Stimulated activated CD8-positive, alpha-beta memory T cell treated with anti-CD3 and anti-CD28 coated beads, Interleukin-15, amount 100 ng/mL, for 4 hours (primary cell): ENCODE data around the gene NAGLU.
"Not testable (repeated sequence)": the region's sequence is repeated elsewhere in the genome, so short reads cannot be mapped to it uniquely, and the experiment has no call there.

ENCODE experiments used
- DNase-seq, 2 donors: peaks; one replicate each; pipeline ENCODE4 v3.0.0-alpha.2; 2020; ENCODE audit warnings: low read depth in 2 of 2

The NAGLU gene

DNA sequence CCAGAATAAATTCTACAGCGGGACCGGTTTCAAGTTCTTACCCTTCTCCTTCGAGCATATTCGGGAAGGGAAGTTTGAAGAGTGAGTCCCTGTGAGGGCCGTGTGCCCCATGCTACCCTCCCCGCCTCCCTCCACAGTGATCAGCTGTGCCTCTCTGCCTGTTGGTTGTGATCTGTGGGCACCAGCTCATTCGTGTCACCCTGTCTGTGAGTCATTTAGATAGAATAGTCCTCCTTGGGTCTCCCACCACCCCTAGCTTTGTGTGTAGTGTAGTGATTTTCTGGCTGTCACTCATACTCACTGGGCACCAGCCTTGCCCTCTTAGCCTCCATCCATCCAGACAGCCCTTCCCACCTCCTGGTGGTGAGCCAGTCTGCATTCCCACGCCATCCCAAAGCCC lies 15.0 kb upstream of the NAGLU start:
- no peak for DNase-seq

DNA sequence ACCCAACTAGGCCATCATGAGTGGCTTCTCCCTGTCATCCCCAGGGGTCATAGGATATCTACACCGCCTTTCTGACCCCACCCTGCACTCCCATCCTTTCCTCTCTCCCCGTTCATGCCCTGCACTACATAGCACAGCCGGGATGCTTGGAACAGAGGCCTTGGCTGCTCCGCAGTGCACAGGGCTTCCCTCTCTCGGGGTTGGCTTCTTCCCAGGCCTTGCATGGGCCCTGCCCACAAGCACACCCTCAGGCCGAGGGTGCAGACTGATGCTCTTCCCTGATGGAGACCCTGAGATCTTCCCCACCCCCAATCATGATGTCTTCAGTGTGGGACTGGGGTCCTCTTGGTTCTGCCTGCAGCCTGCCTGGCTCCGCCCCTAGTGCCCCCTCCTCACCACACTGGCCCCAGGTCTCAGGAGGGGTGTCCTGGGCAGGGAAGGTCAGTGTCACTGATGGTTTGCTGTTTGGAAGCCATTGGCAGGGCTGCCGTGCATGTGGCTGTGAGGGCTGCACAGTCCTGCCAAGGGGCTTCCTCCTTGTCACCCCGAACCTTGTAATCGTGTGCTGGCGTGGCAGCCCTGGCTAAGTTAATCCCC lies 14.3 kb upstream of the NAGLU start:
- no peak for DNase-seq

DNA sequence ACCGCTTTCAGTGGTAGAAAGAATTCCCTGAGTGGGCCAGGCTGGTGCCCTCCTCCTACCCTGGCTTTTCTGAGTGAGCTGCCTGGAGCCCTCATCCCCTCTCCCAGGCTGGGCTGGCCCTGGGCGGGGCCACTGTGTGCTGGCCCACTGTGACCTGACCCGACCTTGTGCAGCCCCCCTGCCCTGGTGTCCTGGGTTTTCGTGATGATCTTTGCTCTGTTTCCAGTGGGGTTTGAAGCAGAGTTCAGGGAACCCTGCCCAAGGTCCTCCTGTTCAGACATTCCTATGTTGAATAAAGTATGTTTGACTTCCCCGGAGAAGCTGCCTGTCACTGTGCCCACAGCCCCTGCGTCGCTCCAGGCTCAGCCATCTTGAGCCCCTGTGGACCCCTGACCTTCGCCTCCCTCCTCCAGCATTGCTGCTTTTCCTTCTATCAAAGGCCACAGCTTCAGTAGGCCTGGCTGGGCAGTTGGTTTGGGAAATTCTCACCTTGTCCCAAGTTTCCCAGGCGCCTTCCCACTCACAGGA lies 13.7 kb upstream of the NAGLU start:
- DNase-seq, result no peak

DNA sequence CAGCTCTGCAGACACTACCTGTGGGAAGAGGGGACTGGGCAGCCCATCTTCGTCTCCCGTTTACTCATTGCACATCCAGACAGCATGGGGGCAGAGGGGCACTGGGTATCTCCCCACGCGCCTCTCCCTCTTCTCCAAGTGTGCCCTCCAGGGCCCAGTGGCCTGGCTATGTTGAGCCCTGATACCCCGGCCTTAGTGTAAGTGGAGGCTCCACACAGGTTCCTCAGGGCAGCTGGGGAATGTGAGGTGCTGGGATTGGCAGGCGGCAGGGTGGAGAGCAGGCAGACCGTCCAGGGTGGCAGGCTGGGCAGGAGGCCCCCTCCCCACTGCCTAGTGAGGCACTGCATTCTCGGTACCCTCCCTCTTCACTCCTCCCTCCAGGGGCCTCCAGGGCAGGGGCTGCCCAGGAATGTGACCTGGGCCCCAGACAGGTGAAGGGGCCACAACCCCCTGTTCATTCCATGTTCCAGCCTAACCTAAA lies 13.2 kb upstream of the NAGLU start:
- DNase-seq, result no peak

DNA sequence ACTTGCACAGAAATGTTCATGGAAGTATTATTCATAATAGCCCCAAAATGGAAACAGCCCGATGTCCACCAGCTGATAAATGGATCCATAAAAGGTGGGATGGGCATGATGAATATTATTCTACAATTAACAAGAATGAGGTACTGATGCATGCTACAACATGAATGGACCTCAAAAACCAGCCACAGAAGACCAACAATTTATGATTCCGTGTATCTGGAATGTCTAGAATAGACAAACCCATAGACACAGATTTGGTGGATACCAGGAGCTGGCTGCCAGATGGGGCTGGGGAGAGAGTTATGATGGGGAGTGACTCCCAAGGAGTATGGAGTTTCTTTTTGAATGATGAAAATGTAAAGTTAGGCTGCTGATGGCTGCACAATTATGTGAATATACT lies 10.8 kb upstream of the NAGLU start:
- no peak for DNase-seq

DNA sequence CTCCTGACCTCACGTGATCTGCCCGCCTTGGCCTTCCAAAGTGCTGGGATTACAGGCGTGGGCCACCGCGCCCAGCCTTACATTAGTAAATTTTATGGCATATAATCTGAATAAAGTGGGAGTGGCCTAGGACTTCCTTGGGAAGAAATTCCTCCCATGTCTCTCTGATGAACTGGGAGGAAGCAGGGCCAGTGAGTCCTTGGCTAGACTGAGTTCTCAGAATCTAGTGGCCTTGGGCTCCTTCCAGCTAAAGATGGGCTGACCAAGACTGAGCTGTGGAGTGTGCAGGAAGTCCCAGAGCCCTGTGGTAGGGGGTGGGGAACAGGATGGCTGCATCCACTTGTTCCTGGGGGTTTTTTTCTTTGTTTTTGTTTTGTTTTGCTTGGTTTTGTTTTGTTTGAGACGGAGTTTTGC lies 10.0 kb upstream of the NAGLU start:
- DNase-seq, result no peak

DNA sequence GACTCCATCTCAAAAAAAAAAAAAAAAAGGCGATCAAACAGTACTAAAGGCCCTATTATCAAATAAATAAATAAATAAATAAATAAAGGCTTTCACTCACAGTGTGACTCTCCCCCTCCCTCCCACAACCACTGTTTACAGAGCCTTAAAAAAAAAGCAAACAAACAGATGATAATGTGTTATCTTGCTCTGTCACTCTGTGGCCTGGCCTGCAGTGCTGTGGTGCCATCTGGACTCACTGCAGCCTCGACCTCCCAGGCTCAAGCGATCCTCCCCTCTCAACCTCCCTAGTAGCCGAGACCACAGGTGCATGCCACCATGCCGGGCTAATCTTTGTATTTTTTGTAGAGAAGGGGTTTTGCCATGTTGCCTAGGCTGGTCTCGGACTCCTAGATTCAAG lies 8.1 kb upstream of the NAGLU start:
- no peak for DNase-seq

DNA sequence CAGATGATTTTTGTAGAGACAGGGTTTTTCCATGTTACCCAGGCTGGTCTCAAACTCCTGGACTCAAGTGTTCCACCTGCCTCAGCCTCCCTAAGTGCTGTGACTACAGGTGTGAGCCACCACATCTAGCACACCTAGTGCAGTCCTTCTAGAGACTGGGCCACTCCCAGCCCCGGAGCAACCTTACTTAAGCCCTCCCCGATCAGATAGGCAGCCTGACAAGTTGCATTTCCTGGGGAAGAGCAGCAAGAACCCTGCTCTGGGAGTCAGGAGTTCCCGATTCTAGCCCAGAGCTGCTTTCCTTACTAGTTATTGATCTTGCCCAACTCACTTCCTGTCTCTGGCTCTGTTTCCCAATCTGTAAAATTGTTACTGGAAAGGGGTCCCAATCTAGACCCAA lies 7.0 kb upstream of the NAGLU start:
- DNase-seq, result no peak

DNA sequence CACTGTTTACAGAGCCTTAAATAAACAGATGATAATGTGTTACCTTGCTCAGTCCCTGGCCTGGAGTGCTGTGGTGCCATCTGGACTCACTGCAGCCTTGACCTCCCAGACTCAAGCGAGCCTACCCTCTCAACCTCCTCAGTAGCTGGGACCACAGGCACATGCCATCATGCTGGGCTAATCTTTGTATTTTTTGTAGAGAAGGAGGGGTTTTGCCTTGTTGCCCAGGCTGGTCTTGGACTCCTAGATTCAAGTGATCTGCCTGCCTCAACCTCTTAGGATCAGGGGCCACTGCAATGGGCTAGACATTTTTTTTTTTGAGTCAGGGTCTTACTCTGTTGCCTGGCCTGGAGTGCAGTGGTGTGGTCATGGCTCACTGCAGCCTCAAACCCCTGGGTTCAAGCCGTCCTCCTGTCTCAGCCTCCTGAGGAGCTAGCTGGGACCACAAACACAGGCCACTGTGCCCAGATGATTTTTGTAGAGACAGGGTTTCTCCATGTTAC lies 5.0 kb upstream of the NAGLU start:
- DNase-seq, result no peak

DNA sequence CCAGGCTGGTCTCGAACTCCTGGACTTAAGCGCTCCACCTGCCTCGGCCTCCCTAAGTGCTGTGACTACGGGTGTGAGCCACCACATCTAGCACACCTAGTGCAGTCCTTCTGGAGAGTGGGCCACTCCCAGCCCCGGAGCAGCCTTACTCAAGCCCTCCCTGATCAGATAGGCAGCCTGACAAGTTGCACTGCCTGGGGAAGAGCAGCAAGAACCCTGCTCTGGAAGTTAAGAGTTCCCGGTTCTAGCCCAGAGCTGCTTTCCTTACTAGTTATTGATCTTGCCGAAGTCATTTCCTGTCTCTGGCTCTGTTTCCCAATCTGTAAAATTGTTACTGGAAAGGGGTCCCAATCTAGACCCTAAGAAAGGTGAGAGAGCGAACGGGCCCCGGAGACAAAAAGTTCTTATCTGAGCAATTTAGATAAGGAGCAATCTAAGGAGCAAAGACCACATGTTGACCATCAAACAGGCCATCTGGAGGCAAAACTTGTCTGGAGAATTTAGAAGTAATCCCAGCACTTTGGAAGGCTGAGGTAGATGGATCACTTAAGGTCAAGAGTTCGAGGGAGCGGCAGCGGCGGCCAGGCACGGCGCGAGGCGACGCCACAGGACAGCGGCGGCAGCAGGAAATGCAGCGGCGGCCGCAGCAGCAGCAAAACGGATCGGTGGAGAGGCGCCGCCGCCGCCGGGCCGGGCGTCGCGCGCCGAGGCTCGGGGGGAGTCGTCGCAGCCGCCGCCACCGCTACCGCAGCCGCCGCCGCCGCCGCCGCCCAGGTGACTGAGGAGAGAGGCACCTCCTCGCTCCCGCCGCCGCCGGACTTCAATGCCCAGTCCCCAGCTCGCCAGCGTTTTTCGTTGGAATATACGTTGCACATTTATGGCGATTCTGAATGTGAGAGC lies 4.3 kb upstream of the NAGLU start:
- no peak for DNase-seq

DNA sequence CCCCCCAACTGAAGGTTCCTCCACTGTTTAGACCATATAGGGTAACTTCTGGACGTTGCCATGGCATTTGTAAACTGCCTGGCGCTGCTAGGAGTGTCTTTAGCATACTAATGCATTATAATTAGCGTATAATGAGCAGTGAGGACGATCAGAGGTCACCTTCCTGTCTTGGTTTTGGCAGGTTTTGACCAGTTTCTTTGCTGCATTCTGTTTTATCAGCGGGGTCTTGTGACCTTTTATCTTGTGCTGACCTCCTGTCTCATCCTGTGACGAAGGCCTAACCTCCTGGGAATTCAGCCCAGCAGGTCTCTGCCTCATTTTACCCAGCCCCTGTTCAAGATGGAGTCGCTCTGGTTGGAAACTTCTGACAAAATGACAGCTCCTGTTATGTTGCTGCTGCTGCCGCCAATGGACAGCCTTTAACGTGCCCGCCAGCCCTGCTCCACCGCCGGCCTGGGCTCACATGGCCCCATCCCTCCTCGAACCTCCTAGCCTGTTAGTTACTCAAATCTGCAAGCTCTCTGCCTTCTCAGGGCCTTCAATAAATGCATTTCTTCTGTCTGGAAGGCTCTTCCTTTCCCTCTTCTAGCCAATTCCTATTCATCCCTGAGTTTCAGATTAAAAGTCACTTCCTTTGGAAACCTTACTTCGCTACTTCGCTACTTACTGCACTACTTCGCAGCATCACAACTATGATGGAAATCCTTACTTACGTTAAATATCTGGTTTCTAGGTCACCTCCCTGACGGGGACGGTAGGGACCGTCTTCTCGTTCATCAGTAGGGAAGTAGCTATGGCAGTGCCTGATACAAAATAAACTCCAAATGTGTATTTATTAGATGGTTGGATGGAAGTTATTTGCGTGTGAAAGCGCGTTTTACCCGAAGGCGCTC lies 640 bp upstream of the NAGLU start:
- DNase-seq, result no peak

DNA sequence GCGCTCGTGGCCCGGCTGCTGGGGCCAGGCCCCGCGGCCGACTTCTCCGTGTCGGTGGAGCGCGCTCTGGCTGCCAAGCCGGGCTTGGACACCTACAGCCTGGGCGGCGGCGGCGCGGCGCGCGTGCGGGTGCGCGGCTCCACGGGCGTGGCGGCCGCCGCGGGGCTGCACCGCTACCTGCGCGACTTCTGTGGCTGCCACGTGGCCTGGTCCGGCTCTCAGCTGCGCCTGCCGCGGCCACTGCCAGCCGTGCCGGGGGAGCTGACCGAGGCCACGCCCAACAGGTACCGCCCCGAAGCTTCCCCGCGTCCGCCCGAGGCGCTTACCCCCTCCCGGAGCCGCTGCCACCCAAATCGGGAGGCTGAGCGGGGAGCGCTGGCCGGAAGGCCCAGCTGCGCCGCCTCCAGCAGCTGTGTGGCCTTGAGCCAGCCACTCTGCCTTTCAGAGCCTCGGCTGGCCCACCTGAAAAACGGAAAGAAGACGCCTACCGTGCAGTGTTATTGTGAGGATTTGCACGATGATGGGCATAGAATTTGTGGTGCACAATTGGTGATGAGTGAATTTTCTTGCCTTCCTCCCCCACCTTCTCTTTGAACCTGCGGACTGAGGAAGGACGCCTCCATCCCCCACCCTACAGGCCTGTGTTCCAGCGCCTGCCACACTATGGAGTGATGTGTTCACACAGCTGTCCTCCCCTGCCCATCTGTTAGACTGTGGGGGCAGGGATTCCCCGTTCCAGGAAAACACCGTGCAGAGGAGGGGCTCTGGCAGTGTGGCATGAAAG lies 523 bp downstream of the NAGLU start:
- DNase-seq, result peak in 1 of 2 donors; percentile 42

DNA sequence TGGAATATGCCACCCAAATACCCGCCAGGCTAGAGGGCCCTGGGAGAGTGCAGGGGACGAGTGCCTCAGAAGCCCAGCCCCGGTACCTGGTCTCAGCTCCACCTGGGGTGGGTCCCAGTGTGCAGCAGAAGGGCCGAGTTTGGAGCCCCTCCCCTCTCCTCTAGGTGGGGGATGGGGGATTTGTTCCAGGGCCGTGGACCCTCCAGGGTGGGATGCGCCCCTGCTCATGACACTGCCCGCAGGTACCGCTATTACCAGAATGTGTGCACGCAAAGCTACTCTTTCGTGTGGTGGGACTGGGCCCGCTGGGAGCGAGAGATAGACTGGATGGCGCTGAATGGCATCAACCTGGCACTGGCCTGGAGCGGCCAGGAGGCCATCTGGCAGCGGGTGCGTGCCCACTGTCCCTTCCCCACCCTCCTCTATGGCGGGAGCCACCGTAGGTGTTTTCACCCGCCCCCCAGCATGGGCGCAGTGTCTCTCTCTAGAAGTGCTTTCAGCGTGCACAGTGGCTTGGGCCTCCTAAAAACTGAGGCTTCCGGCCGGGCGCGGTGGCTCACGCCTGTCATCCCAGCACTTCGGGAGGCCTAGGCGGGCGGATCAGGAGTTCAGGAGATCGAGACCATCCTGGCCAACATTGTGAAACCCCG lies 1.2 kb downstream of the NAGLU start:
- no peak for DNase-seq

DNA sequence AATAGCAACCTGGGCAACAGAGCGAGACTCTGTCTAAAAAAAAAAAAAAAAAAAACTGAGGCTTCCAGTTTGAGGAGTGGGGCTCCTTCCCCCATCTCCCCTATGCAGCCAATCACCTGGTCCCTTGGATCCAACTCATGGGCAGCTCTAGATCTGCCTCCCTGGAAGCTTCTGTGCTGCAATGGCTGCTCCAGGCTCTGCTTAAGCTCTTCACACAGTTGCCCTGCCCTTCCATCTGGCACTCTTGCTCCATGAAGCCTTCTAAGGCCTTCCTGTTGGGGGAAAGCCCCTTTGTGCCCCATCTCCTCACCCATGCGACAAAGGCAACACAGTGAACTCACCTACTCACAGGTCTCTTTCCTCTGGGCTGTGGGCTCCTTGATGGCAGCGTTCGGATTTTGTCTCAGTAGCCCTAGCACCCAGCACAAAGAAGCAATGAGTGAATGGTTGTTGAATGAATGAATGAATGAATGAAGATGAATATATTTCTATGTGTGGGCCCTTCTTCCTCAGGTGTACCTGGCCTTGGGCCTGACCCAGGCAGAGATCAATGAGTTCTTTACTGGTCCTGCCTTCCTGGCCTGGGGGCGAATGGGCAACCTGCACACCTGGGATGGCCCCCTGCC lies 1.9 kb downstream of the NAGLU start:
- no peak for DNase-seq

DNA sequence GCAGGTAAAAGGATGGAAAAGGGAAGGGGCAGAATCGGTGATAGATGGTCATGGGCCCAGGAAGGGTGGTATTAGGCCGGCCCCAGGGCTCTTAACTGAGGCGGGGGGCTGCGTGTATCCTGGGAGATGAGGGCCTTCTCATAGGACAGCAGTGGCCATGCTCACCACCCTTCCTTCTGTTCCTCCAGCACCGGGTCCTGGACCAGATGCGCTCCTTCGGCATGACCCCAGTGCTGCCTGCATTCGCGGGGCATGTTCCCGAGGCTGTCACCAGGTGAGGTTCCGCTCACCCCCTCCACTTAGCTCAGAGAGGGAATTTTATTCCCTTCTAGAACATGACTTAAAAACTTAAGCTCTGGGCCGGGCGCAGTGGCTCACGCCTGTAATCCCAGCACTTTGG lies 2.4 kb downstream of the NAGLU start:
- DNase-seq, result no peak

DNA sequence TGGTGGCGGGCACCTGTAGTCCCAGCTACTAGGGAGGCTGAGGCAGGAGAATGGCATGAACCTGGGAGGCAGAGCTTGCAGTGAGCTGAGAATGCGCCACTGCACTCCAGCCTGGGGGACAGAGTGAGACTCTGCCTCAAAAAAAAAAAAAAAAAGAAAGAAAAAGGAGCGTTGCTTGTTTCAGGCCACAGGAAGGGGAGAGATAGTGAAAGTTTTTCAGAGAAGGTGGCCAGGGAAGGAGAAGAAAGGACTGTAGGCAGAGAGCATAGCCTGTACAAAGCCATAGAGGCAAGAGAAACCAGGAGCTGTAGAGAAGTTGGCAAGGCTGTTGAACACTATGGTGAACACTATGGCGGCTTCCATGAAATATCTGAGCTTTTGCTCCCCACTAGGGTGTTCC lies 4.5 kb downstream of the NAGLU start:
- not testable (repeated sequence) for DNase-seq

DNA sequence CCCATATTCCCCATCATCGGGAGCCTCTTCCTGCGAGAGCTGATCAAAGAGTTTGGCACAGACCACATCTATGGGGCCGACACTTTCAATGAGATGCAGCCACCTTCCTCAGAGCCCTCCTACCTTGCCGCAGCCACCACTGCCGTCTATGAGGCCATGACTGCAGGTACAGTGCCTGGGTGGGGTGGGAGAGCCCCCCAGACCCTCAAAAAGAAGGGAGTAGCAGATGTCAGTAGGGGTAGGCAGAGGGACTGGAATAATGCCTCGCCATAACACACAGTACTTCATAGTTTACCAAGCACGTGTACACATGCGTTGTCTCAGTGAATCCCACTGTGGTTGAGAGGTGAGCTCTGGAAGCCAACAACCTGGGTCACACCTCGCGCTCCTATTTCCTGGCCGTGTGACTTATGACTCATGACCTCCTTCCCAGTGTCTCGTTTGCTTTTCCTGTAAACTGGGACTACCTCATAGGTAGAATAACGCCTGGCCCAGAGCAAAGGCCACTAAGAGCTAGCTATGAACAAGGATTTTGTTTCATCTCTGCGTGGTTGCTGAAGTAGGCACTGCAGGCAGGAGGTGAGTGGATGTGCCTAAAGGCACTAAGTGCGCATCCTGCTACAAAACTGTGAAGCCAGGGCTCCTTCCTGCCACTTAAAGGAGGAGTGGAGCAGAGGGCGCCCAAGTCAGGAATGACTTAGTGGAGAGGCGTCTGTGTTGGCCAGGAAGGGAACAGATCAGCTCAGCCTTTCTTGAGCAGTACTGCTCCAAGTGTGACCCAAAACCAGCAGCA lies 5.2 kb downstream of the NAGLU start:
- DNase-seq, result no peak

DNA sequence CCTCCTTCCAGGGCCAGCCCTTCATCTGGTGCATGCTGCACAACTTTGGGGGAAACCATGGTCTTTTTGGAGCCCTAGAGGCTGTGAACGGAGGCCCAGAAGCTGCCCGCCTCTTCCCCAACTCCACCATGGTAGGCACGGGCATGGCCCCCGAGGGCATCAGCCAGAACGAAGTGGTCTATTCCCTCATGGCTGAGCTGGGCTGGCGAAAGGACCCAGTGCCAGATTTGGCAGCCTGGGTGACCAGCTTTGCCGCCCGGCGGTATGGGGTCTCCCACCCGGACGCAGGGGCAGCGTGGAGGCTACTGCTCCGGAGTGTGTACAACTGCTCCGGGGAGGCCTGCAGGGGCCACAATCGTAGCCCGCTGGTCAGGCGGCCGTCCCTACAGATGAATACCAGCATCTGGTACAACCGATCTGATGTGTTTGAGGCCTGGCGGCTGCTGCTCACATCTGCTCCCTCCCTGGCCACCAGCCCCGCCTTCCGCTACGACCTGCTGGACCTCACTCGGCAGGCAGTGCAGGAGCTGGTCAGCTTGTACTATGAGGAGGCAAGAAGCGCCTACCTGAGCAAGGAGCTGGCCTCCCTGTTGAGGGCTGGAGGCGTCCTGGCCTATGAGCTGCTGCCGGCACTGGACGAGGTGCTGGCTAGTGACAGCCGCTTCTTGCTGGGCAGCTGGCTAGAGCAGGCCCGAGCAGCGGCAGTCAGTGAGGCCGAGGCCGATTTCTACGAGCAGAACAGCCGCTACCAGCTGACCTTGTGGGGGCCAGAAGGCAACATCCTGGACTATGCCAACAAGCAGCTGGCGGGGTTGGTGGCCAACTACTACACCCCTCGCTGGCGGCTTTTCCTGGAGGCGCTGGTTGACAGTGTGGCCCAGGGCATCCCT lies 7.4 kb downstream of the NAGLU start:
- DNase-seq, result no peak
